ENCODE data around the gene NTS.

- no peak for TF ChIP-seq NKRF (conservative IDR thresholded peaks at IDR 0.05)
- no peak for TF ChIP-seq ZBED1 (IDR thresholded peaks at IDR 0.05; ENCODE audit: borderline replicate concordance)
- TF ChIP-seq MAX (IDR thresholded peaks at IDR 0.05; ENCODE audit: low read depth, low read length): no peak
- TF ChIP-seq CTCF (IDR thresholded peaks at IDR 0.05 in 2 of 3, conservative IDR thresholded peaks at IDR 0.05 in 1 of 3; ENCODE audit: control insufficient read depth in 2 of 3, extremely low read depth in 1 of 3, insufficient read depth in 1 of 3, low read depth in 3 of 3, low read length in 3 of 3): no peak
- no peak for TF ChIP-seq POLR2AphosphoS5 (IDR thresholded peaks at IDR 0.05; ENCODE audit: low read length)
- TF ChIP-seq ATF3 (IDR thresholded peaks at IDR 0.05; ENCODE audit: borderline replicate concordance, extremely low read depth, low read depth, low read length): no peak
- TF ChIP-seq CEBPB (IDR thresholded peaks at IDR 0.05; ENCODE audit: borderline replicate concordance in 1 of 2, low read depth in 2 of 2, low read length in 2 of 2): no peak
- TF ChIP-seq SIN3A (IDR thresholded peaks at IDR 0.05; ENCODE audit: low read depth, low read length): no peak
Observed at GRCh38 chr12:85856966-85857365, 17.1 kb upstream of the NTS start.

Measured in GM12878 (cell line).